Measurements from ENCODE around the gene AXDND1.

GRCh38 chr1:179541774-179542173 lies 176.0 kb downstream of the AXDND1 start:
- no peak for TF ChIP-seq EZH2 (IDR thresholded peaks at IDR 0.05; ENCODE audit: borderline replicate concordance, low read length)
- TF ChIP-seq CTCF (conservative IDR thresholded peaks at IDR 0.05 in 1 of 2, IDR thresholded peaks at IDR 0.05 in 1 of 2; ENCODE audit: extremely low read depth in 1 of 2, insufficient read depth in 1 of 2, low read depth in 1 of 2, low read length in 2 of 2), result no peak
